GM21367 (cell line): ENCODE data around the gene CBLB.
"Not testable (repeated sequence)": the region's sequence is repeated elsewhere in the genome, so short reads cannot be mapped to it uniquely, and the experiment has no call there.

ENCODE experiments used
- ATAC-seq: cut with Tn5 transposase; IDR thresholded peaks from one replicate; pipeline ENCODE4 v1.9.1; 2021; ENCODE audit not compliant: unreplicated experiment

Gene CBLB

GRCh38 chr3:105823149-105823867, 45.5 kb downstream of the CBLB start:
- ATAC-seq: no peak

- ATAC-seq: no peak
Measured at GRCh38 chr3:105822171-105823123, 46.4 kb downstream of the CBLB start.

- ATAC-seq: no peak
Measured at GRCh38 chr3:105821433-105821832, 47.4 kb downstream of the CBLB start.

- ATAC-seq: no peak
Measured at GRCh38 chr3:105816833-105817232, 52.0 kb downstream of the CBLB start.

- ATAC-seq: not testable (repeated sequence)
Measured at GRCh38 chr3:105815331-105815730, 53.5 kb downstream of the CBLB start.

- ATAC-seq: no peak
Measured at GRCh38 chr3:105813710-105814109, 55.1 kb downstream of the CBLB start.

GRCh38 chr3:105812194-105812586, 56.6 kb downstream of the CBLB start:
- no peak for ATAC-seq

GRCh38 chr3:105811518-105812193, 57.2 kb downstream of the CBLB start:
- no peak for ATAC-seq

GRCh38 chr3:105809208-105809888, 59.5 kb downstream of the CBLB start:
- no peak for ATAC-seq

GRCh38 chr3:105807701-105808100, 61.1 kb downstream of the CBLB start:
- ATAC-seq: no peak

- no peak for ATAC-seq
Measured at GRCh38 chr3:105807146-105807545, 61.7 kb downstream of the CBLB start.

GRCh38 chr3:105806359-105806758, 62.5 kb downstream of the CBLB start:
- no peak for ATAC-seq

- no peak for ATAC-seq
Measured at GRCh38 chr3:105805404-105805803, 63.4 kb downstream of the CBLB start.

GRCh38 chr3:105802118-105802706, 66.6 kb downstream of the CBLB start:
- no peak for ATAC-seq

- no peak for ATAC-seq
Measured at GRCh38 chr3:105801397-105801796, 67.4 kb downstream of the CBLB start.

GRCh38 chr3:105800320-105800719, 68.5 kb downstream of the CBLB start:
- no peak for ATAC-seq

- no peak for ATAC-seq
Measured at GRCh38 chr3:105799286-105799685, 69.5 kb downstream of the CBLB start.

GRCh38 chr3:105798381-105798934, 70.4 kb downstream of the CBLB start:
- peak; percentile 64 for ATAC-seq

- no peak for ATAC-seq
Measured at GRCh38 chr3:105793040-105793439, 75.8 kb downstream of the CBLB start.
